Measurements from ENCODE around the gene ITPA.

DNA sequence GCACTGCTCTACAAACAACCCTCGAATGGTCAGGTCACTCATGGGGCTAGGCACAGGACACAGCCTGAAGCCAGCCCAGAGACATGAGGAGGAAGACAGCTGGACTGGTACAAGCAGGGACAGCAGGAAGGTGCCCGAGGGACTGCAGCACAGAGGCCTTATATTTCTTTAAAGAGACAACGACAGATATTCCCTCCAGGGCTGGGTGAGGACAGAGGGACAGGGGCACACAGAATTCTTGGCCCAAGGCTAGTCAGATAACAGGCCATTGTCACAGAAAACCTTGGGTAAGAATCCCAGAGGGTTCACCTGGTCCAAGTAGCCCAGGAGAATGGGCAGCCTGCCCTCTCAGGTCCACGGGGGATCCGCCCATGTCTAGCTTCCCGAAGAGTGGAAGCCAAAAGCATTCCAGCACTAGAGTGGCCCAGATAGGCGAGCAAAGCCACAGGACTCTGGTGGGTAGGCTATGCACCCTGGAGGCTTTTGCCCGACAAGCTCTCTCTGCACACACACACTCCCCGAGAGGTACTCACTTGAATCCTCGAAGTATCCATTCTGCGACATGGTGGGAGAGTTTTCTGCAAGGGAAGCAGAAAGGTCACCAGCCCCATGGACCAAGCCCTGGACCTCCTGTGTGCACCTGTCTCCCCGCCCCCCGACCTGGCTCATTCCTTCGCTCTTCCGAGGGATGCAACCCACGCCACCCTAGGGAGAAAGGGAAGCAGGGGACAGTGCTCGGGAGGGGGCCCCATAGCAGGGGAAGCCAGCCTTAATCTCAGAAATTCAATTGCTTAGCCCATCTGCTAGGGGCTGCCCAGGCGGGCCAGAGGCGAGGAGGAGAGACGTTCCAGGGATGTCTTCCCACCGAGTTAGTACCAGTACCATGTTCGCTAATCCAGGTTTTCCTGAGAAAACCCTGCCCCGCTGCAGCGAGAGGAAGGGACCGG, 28.0 kb downstream of the ITPA start:
- TF ChIP-seq, protein P1, sequence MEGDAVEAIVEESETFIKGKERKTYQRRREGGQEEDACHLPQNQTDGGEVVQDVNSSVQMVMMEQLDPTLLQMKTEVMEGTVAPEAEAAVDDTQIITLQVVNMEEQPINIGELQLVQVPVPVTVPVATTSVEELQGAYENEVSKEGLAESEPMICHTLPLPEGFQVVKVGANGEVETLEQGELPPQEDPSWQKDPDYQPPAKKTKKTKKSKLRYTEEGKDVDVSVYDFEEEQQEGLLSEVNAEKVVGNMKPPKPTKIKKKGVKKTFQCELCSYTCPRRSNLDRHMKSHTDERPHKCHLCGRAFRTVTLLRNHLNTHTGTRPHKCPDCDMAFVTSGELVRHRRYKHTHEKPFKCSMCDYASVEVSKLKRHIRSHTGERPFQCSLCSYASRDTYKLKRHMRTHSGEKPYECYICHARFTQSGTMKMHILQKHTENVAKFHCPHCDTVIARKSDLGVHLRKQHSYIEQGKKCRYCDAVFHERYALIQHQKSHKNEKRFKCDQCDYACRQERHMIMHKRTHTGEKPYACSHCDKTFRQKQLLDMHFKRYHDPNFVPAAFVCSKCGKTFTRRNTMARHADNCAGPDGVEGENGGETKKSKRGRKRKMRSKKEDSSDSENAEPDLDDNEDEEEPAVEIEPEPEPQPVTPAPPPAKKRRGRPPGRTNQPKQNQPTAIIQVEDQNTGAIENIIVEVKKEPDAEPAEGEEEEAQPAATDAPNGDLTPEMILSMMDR (IDR thresholded peaks at IDR 0.05): no peak
- TF ChIP-seq POLR2A (IDR thresholded peaks at IDR 0.05): no peak
